Neural progenitor cell (in vitro differentiated cells): Measurements from ENCODE around the gene ATP8A1. TPM values are rescaled to one million over a fixed set of nuclear protein-coding genes. Genes with fewer than 3 reads are reported as not detected.
A peak's percentile ranks its signal among the peaks of the same experiment; 100 is the strongest.

Experiments used
- DNase-seq: peaks from one replicate; pipeline ENCODE4 v3.0.0-alpha.2; 2016; ENCODE audit warnings: low spot score
- H2AFZ ChIP-seq: fragments of 200-600 bp; sonication (generic); replicated peaks from 2 replicates; pipeline ENCODE4 v1.6.1; 2016; ENCODE audit warnings: antibody characterized with exemption
- H3F3A ChIP-seq: fragments of 200-600 bp; sonication (generic); 2 replicates; pipeline ENCODE4 v1.6.1; 2016; ENCODE audit warnings: antibody characterized with exemption, low read depth
- H3K27ac ChIP-seq: fragments of 200-600 bp; sonication (generic); 2 replicates; pipeline ENCODE4 v1.5.1; 2016; ENCODE audit warnings: mild to moderate bottlenecking
- H3K27me3 ChIP-seq: fragments of 200-600 bp; sonication (generic); 2 replicates; pipeline ENCODE4 v1.6.1; 2016; ENCODE audit warnings: mild to moderate bottlenecking, moderate library complexity
- H3K36me3 ChIP-seq: fragments of 200-600 bp; sonication (generic); 2 replicates; pipeline ENCODE4 v1.5.1; 2016
- H3K4me1 ChIP-seq: fragments of 200-600 bp; sonication (generic); 2 replicates; pipeline ENCODE4 v1.6.1; 2016; ENCODE audit warnings: mixed run types
- H3K4me2 ChIP-seq: fragments of 200-600 bp; sonication (generic); 2 replicates; pipeline ENCODE4 v1.6.1; 2016
- H3K4me3 ChIP-seq: fragments of 200-600 bp; sonication (generic); 2 replicates; pipeline ENCODE4 v1.5.1; 2016
- H3K79me2 ChIP-seq: fragments of 200-600 bp; sonication (generic); 2 replicates; pipeline ENCODE4 v1.6.1; 2016; ENCODE audit warnings: low read depth
- H3K9ac ChIP-seq: fragments of 200-600 bp; sonication (generic); 2 replicates; pipeline ENCODE4 v1.6.1; 2016
- H3K9me3 ChIP-seq: fragments of 200-600 bp; sonication (generic); 2 replicates; pipeline ENCODE4 v1.5.1; 2016; ENCODE audit warnings: low read depth
- H4K20me1 ChIP-seq: fragments of 200-600 bp; sonication (generic); 2 replicates; pipeline ENCODE4 v1.6.1; 2016; ENCODE audit warnings: low read depth
- H3K27ac Mint-ChIP-seq: 3 replicates; pipeline ENCODE4 v1.8.0; 2021; ENCODE audit warnings: mixed read lengths
- H3K27me3 Mint-ChIP-seq: 2 replicates; pipeline ENCODE4 v1.8.0; 2022; ENCODE audit warnings: low read depth, mild to moderate bottlenecking, inconsistent platforms, moderate library complexity, mixed read lengths; ENCODE audit not compliant: insufficient read depth
- H3K36me3 Mint-ChIP-seq: 3 replicates; pipeline ENCODE4 v1.8.0; 2021; ENCODE audit warnings: mixed read lengths
- H3K4me1 Mint-ChIP-seq: 3 replicates; pipeline ENCODE4 v1.8.0; 2021; ENCODE audit warnings: mixed read lengths
- H3K4me3 Mint-ChIP-seq: 3 replicates; pipeline ENCODE4 v1.8.0; 2021; ENCODE audit warnings: mild to moderate bottlenecking, moderate library complexity, mixed read lengths
- H3K9me3 Mint-ChIP-seq: 3 replicates; pipeline ENCODE4 v1.8.0; 2020; ENCODE audit warnings: mixed read lengths
- CTCF ChIP-seq: fragments of 200-600 bp; sonication (generic); IDR thresholded peaks from 2 replicates; pipeline ENCODE4 v1.5.1; 2017; ENCODE audit warnings: antibody characterized with exemption, mild to moderate bottlenecking
- EZH2 ChIP-seq: fragments of 200-600 bp; sonication (generic); IDR thresholded peaks from 2 replicates; pipeline ENCODE4 v1.6.1; 2017; ENCODE audit warnings: antibody characterized with exemption, mild to moderate bottlenecking, moderate library complexity
- EZH2phosphoT487 ChIP-seq: fragments of 200-600 bp; sonication (generic); IDR thresholded peaks from 2 replicates; pipeline ENCODE4 v1.6.1; 2017; ENCODE audit warnings: antibody characterized with exemption
- total RNA-seq: library from RNA; depleted of rRNA; stranded (reverse); fragments of >200 nt; gene quantifications from 2 replicates; pipeline ENCODE4 v1.2.3, GENCODE V29; 2015; ENCODE audit warnings: low replicate concordance

ATP8A1 gene
- total RNA-seq, 1 donor from 2014 or later, result 46.1 TPM

- Histone ChIP-seq H3K27ac (no peak overlapping the region), H3K27me3 (no peaks in the 10 kb centered on the region), H3K4me3 (no peak overlapping the region), H3K9ac (no peak overlapping the region), H3K36me3 (no peaks in the 10 kb centered on the region), H3F3A (peaks cover 9% of the 10 kb centered on the region), H4K20me1 (no peaks in the 10 kb centered on the region), H3K9me3 (no peaks in the 10 kb centered on the region), H3K79me2 (no peaks in the 10 kb centered on the region), H3K4me2 (no peak overlapping the region), H2AFZ (no peak overlapping the region), H3K4me1 (peaks cover 16% of the 10 kb centered on the region)
- no peaks in the 10 kb centered on the region for H3K36me3 Mint-ChIP-seq
- no peak overlapping the region for H3K27ac Mint-ChIP-seq
- H3K9me3 Mint-ChIP-seq, result no peaks in the 10 kb centered on the region
- DNase-seq, result no peak
- peaks cover 4% of the 10 kb centered on the region for H3K4me1 Mint-ChIP-seq
- H3K27me3 Mint-ChIP-seq, result peaks cover 3% of the 10 kb centered on the region
- TF ChIP-seq CTCF (no peak), EZH2 (no peak), EZH2phosphoT487 (no peak)
- H3K4me3 Mint-ChIP-seq, result no peak overlapping the region
Measured at GRCh38 chr4:42428036-42428435, 228.9 kb downstream of the ATP8A1 start.

- Histone ChIP-seq H3K27ac (no peak overlapping the region), H3K36me3 (no peaks in the 10 kb centered on the region), H3F3A (peaks cover 9% of the 10 kb centered on the region), H3K9ac (no peak overlapping the region), H3K4me2 (peak overlapping the region; percentile 60), H3K27me3 (no peaks in the 10 kb centered on the region), H3K79me2 (no peaks in the 10 kb centered on the region), H4K20me1 (no peaks in the 10 kb centered on the region), H3K4me1 (peaks cover 16% of the 10 kb centered on the region), H2AFZ (peak overlapping the region; percentile 95), H3K4me3 (no peak overlapping the region), H3K9me3 (no peaks in the 10 kb centered on the region)
- DNase-seq, result peak; percentile 46
- Mint-ChIP-seq H3K9me3 (no peaks in the 10 kb centered on the region), H3K4me3 (no peak overlapping the region), H3K4me1 (peaks cover 4% of the 10 kb centered on the region), H3K36me3 (peaks cover 3% of the 10 kb centered on the region), H3K27me3 (peaks cover 3% of the 10 kb centered on the region), H3K27ac (no peak overlapping the region)
- no peak for TF ChIP-seq CTCF
- TF ChIP-seq EZH2phosphoT487, result no peak
- TF ChIP-seq EZH2, result no peak
Measured at GRCh38 chr4:42425146-42426065, 231.5 kb downstream of the ATP8A1 start.

- Histone ChIP-seq H3K36me3 (no peaks in the 10 kb centered on the region), H3K9me3 (no peaks in the 10 kb centered on the region), H4K20me1 (no peaks in the 10 kb centered on the region), H3K4me1 (peaks cover 14% of the 10 kb centered on the region), H2AFZ (no peak overlapping the region), H3K27ac (no peak overlapping the region), H3K4me2 (no peak overlapping the region), H3F3A (peaks cover under 1% of the 10 kb centered on the region), H3K27me3 (no peaks in the 10 kb centered on the region), H3K79me2 (no peaks in the 10 kb centered on the region), H3K4me3 (no peak overlapping the region), H3K9ac (no peak overlapping the region)
- H3K4me3 Mint-ChIP-seq, result no peak overlapping the region
- peaks cover 6% of the 10 kb centered on the region for H3K4me1 Mint-ChIP-seq
- peak; percentile 24 for DNase-seq
- no peaks in the 10 kb centered on the region for H3K27me3 Mint-ChIP-seq
- peaks cover 7% of the 10 kb centered on the region for H3K36me3 Mint-ChIP-seq
- no peaks in the 10 kb centered on the region for H3K9me3 Mint-ChIP-seq
- no peak for TF ChIP-seq EZH2phosphoT487
- TF ChIP-seq EZH2, result no peak
- no peak for TF ChIP-seq CTCF
- H3K27ac Mint-ChIP-seq, result no peak overlapping the region
Measured at GRCh38 chr4:42420140-42420539, 236.8 kb downstream of the ATP8A1 start.
